ENCODE results near the gene PEPD. TPM values are rescaled to one million over a fixed set of nuclear protein-coding genes. Genes with fewer than 3 reads are reported as not detected.

The PEPD gene
- total RNA-seq, 1 experiment from 2014 or later = 18.3 TPM

DNA sequence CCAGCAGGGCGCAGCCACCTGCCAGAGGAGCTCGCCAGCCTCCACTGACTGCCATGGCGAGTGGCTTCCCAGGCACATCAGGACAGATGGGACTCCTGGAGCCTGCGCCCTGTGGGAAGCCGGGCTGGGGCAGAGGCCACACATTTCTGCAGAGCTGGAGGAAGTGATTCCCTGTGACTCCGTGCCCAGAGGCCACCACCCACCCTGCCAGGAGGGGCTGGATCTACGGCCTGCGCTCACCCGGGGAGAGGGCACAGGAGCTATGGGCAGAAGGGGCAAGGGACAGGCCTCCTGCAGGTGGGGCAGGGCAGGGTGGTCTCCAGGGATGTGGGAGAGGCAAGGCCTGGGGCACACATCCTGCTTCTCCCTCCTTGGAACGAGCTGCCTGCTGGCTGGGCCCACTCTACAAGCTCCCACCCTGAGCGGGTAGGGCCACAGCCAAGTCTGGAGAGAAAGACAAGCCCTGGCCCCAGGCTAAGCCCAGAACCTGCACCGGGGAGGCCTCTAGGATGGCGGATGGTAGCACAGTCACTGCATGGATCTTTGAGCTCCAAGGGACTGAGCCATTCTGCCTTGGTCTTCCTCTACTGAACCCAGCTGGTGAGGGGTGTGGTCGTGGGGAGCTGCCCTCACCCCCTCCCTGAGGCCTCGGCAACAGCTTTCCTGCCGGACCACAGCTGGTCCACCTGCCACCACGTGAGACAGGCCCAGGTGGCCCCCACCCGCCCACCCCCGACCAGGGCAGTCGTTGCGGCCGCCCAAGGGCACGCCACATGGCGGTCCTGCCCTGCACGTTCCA is 107.5 kb downstream of the PEPD start:
- TF ChIP-seq, protein P1, sequence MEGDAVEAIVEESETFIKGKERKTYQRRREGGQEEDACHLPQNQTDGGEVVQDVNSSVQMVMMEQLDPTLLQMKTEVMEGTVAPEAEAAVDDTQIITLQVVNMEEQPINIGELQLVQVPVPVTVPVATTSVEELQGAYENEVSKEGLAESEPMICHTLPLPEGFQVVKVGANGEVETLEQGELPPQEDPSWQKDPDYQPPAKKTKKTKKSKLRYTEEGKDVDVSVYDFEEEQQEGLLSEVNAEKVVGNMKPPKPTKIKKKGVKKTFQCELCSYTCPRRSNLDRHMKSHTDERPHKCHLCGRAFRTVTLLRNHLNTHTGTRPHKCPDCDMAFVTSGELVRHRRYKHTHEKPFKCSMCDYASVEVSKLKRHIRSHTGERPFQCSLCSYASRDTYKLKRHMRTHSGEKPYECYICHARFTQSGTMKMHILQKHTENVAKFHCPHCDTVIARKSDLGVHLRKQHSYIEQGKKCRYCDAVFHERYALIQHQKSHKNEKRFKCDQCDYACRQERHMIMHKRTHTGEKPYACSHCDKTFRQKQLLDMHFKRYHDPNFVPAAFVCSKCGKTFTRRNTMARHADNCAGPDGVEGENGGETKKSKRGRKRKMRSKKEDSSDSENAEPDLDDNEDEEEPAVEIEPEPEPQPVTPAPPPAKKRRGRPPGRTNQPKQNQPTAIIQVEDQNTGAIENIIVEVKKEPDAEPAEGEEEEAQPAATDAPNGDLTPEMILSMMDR (IDR thresholded peaks at IDR 0.05; ENCODE audit: unreplicated experiment) = no peak
- ChIA-PET POLR2A (no interaction called here), CTCF (interaction anchor here (0.5 to 28.9 kb wide), 17 partner anchors 8 to 990 kb away, joined by 3 to 530 read pairs (median 3); no protein-coding TSS in a partner anchor)
- no TSS peak for BruUV-seq (replicated peaks)
- intact Hi-C loops (cut with micrococcal nuclease) = no loop called here
- Mint-ChIP-seq H3K4me3 (ENCODE audit: unreplicated experiment) (no peak overlapping the region), H3K36me3 (ENCODE audit: insufficient read depth, unreplicated experiment) (no peaks in the 10 kb centered on the region), H3K4me1 (ENCODE audit: insufficient read depth, unreplicated experiment) (no peaks in the 10 kb centered on the region), H3K9me3 (ENCODE audit: unreplicated experiment) (no peaks in the 10 kb centered on the region), H3K27ac (ENCODE audit: low read depth, unreplicated experiment) (no peak overlapping the region), H3K27me3 (ENCODE audit: insufficient read depth, unreplicated experiment) (no peaks in the 10 kb centered on the region)
- no peak for DNase-seq (ENCODE audit: unreplicated experiment)

DNA sequence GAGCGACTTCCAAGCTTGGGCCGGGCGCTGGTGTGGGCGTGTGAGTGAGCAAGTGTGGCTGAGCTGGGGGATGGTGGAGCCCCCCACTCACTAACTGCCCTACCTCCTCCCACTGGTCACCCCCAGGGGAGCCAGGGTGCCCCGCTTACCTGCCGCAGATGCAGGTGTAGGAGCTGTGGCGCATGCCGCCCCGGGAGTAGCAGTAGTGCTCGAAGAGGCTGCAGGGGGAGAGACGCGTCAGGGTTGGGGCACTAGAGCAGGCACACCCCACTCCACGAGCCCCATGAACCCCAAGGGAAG is 108.2 kb downstream of the PEPD start:
- H3K9me3 Mint-ChIP-seq (ENCODE audit: unreplicated experiment) = no peaks in the 10 kb centered on the region
- no peaks in the 10 kb centered on the region for H3K27me3 Mint-ChIP-seq (ENCODE audit: insufficient read depth, unreplicated experiment)
- BruUV-seq (replicated peaks) = no TSS peak
- DNase-seq (ENCODE audit: unreplicated experiment) = no peak
- ChIA-PET POLR2A (no interaction called here), CTCF (interaction anchor here (0.6 to 28.9 kb wide), 8 partner anchors 10 to 366 kb away, joined by 3 to 530 read pairs (median 6); no protein-coding TSS in a partner anchor)
- intact Hi-C loops (cut with micrococcal nuclease) = no loop called here
- H3K4me3 Mint-ChIP-seq (ENCODE audit: unreplicated experiment) = no peak overlapping the region
- TF ChIP-seq, protein P1 (IDR thresholded peaks at IDR 0.05; ENCODE audit: unreplicated experiment) = no peak
- no peaks in the 10 kb centered on the region for H3K4me1 Mint-ChIP-seq (ENCODE audit: insufficient read depth, unreplicated experiment)
- no peaks in the 10 kb centered on the region for H3K36me3 Mint-ChIP-seq (ENCODE audit: insufficient read depth, unreplicated experiment)
- H3K27ac Mint-ChIP-seq (ENCODE audit: low read depth, unreplicated experiment) = no peak overlapping the region

DNA sequence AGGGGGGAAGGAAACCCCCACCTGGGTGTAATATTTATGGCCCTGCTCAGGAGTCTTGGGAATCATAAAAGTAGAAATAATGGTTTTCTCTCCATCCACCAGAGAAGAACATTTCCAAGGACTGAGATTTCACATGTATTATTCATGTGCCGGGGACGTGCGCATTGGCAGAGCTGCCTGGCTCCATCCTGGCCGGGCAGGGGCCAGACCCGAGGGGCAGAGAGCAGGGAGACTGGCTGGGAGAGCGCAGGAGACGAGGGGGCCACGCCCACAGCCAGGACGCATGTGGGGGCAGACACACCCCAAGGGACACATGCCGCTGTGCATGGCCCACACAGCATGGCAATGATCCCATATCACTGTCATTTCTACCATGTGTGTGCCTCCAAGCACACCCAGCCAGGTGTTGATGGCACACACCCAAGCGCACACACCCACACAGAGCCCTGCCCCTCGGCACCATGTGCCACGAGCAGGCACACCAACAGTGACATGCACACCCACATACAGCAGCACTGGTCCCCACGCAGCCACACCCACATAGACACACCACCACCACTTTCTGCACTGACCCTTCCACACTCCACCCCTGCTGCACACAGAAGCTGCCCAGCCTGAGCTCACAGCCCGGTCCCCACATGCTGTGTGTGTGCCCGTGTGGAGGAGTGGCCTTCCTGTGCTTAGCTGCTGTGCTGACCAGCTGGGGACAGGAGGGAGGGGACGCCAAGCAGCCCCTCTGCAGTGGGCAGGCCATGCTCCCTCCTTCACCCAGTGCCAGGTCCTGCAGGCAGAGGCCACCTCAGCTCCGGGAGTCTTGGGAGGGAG is 108.8 kb downstream of the PEPD start:
- TF ChIP-seq, protein P1 (IDR thresholded peaks at IDR 0.05; ENCODE audit: unreplicated experiment) = no peak
- Mint-ChIP-seq H3K9me3 (ENCODE audit: unreplicated experiment) (no peaks in the 10 kb centered on the region), H3K4me1 (ENCODE audit: insufficient read depth, unreplicated experiment) (no peaks in the 10 kb centered on the region), H3K4me3 (ENCODE audit: unreplicated experiment) (peak overlapping the region; percentile 23), H3K36me3 (ENCODE audit: insufficient read depth, unreplicated experiment) (no peaks in the 10 kb centered on the region), H3K27ac (ENCODE audit: low read depth, unreplicated experiment) (no peak overlapping the region), H3K27me3 (ENCODE audit: insufficient read depth, unreplicated experiment) (no peaks in the 10 kb centered on the region)
- CTCF ChIA-PET = interaction anchor here (0.6 to 28.9 kb wide), 8 partner anchors 10 to 367 kb away, joined by 3 to 530 read pairs (median 6); no protein-coding TSS in a partner anchor
- BruUV-seq (replicated peaks) = no TSS peak
- POLR2A ChIA-PET = no interaction called here
- intact Hi-C loops (cut with micrococcal nuclease) = no loop called here
- DNase-seq (ENCODE audit: unreplicated experiment) = no peak

- ChIA-PET POLR2A (no interaction called here), CTCF (interaction anchor here (0.6 to 28.9 kb wide), 2 partner anchors 173 to 260 kb away, joined by 3 to 530 read pairs; no protein-coding TSS in a partner anchor)
- Mint-ChIP-seq H3K4me3 (ENCODE audit: unreplicated experiment) (no peak overlapping the region), H3K27me3 (ENCODE audit: insufficient read depth, unreplicated experiment) (no peaks in the 10 kb centered on the region), H3K36me3 (ENCODE audit: insufficient read depth, unreplicated experiment) (no peaks in the 10 kb centered on the region), H3K9me3 (ENCODE audit: unreplicated experiment) (no peaks in the 10 kb centered on the region), H3K4me1 (ENCODE audit: insufficient read depth, unreplicated experiment) (no peaks in the 10 kb centered on the region), H3K27ac (ENCODE audit: low read depth, unreplicated experiment) (no peak overlapping the region)
- no TSS peak for BruUV-seq (replicated peaks)
- TF ChIP-seq, protein P1 (IDR thresholded peaks at IDR 0.05; ENCODE audit: unreplicated experiment) = no peak
- DNase-seq (ENCODE audit: unreplicated experiment) = no peak
- intact Hi-C loops (cut with micrococcal nuclease) = no loop called here
Observed at GRCh38 chr19:33411621-33412180, 109.9 kb downstream of the PEPD start.

All from MCF 10A (cell line).